Astrocyte (in vitro differentiated cells and primary cell): ENCODE data around the gene CBY1.

Experiments used
- EZH2 ChIP-seq: IDR thresholded peaks from 2 replicates; pipeline ENCODE4 v1.6.1; 2012; ENCODE audit warnings: mild to moderate bottlenecking, low read length, inconsistent platforms; ENCODE audit not compliant: insufficient read depth
- TF ChIP-seq, protein P1 (sequence below): IDR thresholded peaks from 2 replicates; pipeline ENCODE4 v1.5.1; 2011; ENCODE audit warnings: low read depth, mild to moderate bottlenecking, inconsistent platforms, low read length, moderate library complexity; ENCODE audit not compliant: insufficient read depth

DNA sequence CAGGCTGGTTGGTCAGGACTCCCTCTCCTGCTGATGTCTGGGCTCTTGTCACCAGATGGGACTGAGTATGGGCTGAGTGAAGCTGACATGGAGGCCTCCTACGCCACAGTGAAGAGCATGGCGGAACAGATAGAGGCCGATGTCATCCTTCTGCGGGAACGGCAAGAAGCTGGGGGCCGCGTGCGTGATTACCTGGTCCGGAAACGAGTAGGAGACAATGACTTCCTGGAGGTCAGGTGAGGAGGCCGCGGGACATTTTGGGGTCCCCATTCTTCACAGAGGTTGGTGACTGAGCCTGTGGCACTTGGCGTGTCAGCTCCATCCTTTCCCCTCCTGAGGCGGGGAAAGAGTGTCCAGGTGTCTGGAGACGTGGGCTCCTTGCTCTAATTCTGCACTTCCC is 59.4 kb downstream of the CBY1 start:
- TF ChIP-seq, protein P1, sequence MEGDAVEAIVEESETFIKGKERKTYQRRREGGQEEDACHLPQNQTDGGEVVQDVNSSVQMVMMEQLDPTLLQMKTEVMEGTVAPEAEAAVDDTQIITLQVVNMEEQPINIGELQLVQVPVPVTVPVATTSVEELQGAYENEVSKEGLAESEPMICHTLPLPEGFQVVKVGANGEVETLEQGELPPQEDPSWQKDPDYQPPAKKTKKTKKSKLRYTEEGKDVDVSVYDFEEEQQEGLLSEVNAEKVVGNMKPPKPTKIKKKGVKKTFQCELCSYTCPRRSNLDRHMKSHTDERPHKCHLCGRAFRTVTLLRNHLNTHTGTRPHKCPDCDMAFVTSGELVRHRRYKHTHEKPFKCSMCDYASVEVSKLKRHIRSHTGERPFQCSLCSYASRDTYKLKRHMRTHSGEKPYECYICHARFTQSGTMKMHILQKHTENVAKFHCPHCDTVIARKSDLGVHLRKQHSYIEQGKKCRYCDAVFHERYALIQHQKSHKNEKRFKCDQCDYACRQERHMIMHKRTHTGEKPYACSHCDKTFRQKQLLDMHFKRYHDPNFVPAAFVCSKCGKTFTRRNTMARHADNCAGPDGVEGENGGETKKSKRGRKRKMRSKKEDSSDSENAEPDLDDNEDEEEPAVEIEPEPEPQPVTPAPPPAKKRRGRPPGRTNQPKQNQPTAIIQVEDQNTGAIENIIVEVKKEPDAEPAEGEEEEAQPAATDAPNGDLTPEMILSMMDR, result no peak
- TF ChIP-seq EZH2, result no peak
